Spleen (tissue), 7 donors: ENCODE results near the gene TRAF3IP3.

Experiments
- CTCF ChIP-seq, 11 experiments: fragments of 200-600 bp in 7 of 11; fragments of 450-650 bp in 4 of 11; sonication (generic) in 4 of 11; IDR thresholded peaks in 8 of 11; conservative IDR thresholded peaks in 3 of 11; 1 replicate in 7 of 11; 2 replicates in 4 of 11; pipeline versions ENCODE4 v1.4.0 to v1.8.0; 2016 to 2021; ENCODE audit warnings: antibody characterized with exemption in 11 of 11, inconsistent platforms in 4 of 11, mild to moderate bottlenecking in 1 of 11
- POLR2A ChIP-seq, 3 donors: fragments of 450-650 bp; IDR thresholded peaks; one replicate each; pipeline ENCODE4 v1.5.1; 2017; ENCODE audit warnings: antibody characterized with exemption in 3 of 3, mild to moderate bottlenecking in 1 of 3
- donor health status: DM: no; HTN: no; CAD: no; lungs with moderate emphysema.
- donor health status: DM: no; HTN: no; CAD: no.
- donor health status: DM: no; HTN: no; CAD: no.

GRCh38 chr1:209720826-209721225 lies 35.0 kb upstream of the TRAF3IP3 start:
- no peak for TF ChIP-seq POLR2A (IDR thresholded peaks at IDR 0.05)
- no peak for TF ChIP-seq CTCF (IDR thresholded peaks at IDR 0.05 in 8 of 11, conservative IDR thresholded peaks at IDR 0.05 in 3 of 11)
